NK-92 treated with Interleukin-12 subunit alpha and Interleukin-12 subunit beta, amount 100 ng/mL, for 24 hours (cell line): ENCODE measurements around the gene NWD2.
"Not testable (repeated sequence)": the region's sequence is repeated elsewhere in the genome, so short reads cannot be mapped to it uniquely, and the experiment has no call there.

ENCODE experiments used
- DNase-seq: peaks from one replicate; lab custom pipeline; 2025; lab: John Stamatoyannopoulos, UW

Gene NWD2, protein sequence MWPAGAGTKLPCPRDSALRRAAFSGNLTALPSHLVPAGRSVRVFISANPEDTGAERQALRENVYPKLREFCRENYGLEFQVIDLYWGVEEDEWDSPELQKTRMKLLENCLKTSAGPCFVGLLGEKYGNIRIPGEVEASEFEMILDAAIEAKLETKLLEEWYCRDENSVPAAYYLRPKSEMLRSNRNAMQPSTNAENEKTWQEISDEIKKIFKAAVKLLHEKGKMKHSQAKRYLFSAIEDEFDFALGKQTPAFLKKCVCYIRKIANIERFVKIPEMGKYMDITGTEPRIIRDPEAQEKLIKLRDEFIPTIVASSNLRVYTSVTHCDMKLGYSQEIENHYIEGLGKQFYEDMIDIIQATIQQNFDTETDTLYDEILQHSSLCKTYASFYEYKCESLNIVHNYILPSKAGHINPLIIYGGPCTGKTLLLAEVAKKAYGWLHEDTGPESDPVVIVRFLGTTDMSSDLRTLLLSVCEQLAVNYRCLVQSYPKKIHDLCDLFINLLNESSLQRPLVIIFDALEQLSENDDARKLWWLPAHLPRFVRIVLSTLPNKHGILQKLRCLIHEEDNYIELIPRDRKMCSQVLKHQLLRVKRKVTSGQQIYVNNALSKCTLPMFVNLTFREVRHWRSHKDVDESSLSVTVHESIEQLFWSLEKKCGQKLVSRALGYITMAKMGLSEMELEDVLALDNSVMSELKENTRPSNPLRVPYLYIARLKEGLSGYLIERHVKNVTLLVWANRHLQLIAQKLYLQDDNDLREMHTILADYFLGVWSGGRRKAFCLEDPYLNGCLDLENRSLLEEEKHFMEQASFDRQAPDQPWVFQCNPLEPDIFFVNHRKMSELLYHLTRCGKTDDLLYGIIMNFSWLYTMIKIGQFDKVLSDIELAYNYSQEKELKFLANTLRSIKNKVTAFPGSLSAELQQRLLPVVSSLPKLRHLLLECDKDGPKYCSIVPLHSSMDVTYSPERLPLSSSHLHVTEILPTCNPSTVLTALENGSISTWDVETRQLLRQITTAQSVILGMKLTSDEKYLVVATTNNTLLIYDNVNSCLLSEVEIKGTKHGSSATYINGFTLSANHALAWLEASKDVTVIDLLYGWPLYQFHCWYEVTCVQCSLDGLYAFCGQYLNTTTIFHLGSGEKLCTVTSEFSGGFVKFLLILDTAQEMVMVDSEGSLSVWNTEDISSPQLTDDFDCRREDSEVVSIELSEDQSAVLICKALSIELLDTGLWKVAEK (N-terminal part only)

DNA sequence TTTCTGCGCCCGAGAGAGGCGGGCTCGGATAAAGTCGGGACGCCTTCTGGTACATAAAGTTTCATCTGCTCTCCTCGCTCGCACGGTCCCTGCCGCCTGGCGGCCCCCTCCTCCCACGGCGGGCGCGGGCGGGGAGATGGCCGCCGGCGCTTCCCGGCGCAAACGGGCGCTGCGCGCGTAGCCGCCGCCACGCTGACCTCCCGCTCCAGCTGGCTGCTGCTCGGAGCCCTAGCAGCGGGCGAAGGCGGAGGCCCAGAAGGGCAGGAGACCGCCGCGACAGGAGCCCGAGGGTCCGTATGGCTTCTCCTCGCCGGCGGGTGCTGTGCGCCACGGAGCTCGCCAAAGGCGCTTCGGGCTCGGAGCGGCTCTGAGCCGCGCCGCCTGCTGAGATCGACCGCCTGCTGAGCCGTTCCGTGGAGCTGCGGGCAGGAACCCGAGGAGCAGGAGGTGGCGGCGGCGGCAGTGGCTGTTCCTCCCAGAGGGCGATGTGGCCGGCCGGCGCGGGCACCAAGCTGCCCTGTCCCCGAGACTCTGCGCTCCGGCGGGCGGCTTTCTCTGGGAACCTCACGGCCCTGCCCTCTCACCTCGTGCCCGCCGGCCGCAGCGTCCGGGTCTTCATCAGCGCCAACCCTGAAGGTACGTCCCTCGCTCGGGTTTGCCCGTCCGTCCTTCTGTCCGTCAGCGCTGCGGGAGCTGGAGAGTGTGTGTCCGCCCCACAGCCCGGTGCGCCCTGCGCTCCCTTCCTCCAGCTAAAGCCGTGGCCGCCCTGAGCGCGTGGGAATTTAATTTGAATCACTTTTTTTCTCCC is at the start of gene NWD2:
TSS of gene NWD2 (plus strand) at position 161 of the 808 bp plus-strand sequence. CDS start at position 486, 325 bp downstream.
- no peak for DNase-seq

GRCh38 chr4:37197899-37198298 is 46.6 kb upstream of the NWD2 start:
- no peak for DNase-seq

DNA sequence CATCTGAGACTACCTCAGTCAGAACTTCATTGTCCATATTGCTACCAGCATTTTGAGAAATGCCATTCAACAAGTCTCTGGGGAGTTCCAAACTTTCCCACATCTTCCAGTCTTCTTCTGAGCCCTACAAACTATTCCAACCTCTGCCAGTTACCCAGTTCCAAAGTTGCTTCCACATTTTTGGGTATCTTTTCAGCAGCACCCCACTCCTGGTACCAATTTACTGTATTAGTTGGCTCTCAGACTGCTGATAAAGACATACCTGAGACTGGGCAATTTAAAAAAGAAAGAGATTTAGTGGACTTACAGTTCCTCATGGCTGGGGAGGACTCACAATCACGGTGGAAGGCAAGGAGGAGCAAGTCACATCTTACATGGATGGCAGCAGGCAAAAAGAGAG is 39.8 kb upstream of the NWD2 start:
- DNase-seq: not testable (repeated sequence)

- DNase-seq: no peak
Measured at GRCh38 chr4:37216209-37216608, 28.3 kb upstream of the NWD2 start.

DNA sequence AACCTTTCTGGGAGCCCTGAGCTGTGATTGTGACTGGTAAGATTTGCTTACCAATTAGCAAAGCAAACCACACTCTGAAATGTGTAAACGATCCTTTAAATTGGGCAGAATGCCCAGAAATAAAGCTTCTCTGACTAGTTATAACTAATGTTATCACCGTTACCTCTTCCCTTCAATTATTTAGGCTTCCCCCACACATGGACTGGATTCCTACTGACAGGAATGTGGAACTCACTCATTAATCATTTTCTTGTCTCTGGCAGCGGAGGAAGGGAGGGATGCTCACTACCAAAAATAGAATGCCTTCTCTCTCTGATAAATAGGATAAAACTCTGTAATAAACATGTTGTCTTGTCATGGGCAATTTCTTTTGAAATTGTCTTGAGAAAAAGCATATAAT is 25.3 kb upstream of the NWD2 start:
- no peak for DNase-seq

GRCh38 chr4:37219990-37220389 is 24.6 kb upstream of the NWD2 start:
- no peak for DNase-seq

DNA sequence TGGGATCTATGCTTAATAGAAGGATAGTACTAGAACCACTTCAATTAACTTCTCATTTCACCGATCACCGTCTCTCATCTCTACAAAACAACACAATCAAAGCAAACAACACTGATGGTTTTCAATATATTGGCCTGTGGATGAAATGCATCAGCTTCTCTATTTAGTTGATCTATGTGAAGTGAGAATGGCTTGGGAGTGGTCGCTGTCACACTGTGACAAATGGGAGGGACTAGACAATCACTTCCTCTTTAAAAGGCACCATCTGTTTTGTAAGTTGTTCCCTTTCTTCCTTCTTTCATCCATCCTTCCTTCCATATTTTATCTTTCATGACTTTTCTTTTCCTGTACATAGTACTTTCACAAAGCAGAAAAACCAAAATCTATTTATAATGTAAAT is 23.9 kb upstream of the NWD2 start:
- DNase-seq: no peak

DNA sequence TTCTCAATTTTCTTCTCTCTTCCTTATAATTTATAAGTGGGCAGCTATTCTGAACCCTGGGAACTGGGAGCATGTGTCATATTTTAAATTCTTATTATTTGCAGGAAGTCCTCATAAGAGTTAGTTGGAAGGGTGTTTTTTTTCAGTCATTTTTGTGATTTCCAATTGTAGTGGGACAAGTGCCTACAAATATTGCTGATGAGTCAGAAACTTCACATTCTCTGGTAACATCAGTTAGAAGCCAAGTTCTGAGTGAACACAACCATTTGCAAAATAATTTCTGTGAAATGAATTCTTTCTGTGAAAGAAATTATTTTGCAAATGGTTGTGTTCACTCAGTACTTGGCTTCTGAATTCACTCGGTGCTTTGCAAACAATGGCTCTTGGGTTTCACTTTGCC is 20.8 kb upstream of the NWD2 start:
- DNase-seq: no peak

DNA sequence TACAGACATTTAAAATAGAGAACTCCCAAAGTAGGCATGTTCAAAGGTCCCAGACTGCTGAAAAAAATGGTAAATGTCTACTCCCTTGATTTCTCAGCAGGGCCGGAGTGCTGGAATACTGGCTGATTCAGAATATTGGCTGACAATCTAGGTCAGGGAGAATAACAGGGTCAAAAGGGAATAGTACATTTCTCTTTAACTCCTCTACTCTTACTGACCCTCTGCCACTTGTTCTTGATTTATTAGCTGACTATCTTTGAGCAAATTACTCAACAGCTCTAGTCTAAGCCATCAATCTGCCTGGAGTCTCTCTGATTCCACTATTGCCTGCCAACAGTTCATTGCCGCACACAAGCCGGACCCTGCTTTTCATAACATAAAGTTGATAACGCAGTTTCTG is 19.7 kb upstream of the NWD2 start:
- DNase-seq: no peak

- no peak for DNase-seq
Measured at GRCh38 chr4:37225778-37226177, 18.8 kb upstream of the NWD2 start.

DNA sequence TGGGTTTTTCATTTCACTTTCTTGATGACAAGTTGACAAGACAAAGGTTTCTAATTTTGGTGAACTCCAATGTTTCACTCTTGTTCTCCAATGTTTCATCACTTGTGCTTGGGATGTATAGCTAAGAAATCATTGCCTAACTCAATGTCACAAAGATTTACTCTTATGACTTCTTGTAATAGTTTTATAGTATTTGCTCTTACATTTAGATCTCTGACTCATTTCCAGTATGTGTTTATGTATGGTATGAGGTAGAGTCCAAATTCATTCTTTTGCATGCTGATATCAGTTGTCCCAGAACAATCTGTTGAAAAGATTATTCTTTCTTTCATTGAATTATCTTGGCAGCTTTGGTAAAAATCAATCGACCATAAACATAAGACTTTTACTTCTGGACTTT is 12.2 kb upstream of the NWD2 start:
- no peak for DNase-seq

DNA sequence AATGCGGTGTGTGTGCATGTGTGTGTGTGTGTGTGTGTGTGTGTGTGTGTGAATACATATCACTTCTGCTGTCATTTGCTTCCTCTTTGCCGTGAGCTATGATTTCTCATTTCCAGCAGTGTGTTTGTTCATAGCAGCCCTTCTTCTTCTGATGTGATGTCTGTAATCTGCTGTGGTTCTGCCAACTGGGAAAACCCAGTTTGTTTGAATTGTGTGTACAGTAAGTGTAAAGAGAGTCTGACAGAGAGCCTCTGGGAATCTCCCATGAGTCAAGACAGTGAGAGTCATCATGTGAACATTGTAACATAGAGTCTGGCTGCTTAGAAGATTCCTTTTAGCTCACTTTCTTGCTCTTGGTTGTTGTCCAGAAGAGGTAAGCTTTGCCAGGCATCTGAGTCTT is 8.4 kb upstream of the NWD2 start:
- DNase-seq: no peak

GRCh38 chr4:37241647-37242046 is 2.9 kb upstream of the NWD2 start:
- no peak for DNase-seq

DNA sequence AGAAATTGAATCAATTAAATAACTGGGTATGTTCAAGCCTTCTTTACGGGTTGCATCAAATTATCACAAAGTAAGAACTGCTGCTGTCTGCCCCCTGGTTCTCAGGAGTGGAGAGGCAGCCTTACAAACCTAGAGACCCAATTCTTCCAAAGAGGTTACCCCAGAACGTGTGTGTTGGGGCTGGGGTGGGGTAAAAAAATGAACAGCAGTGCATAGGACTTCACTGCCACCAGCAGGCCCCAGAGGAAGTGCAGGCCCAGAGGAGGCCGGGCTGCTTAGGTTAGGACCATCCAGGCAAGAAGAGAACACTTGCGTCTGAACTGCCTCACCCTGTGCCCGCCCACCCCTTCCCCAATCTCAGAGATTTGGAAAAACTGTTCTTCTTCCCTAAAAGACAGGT is 1.5 kb upstream of the NWD2 start:
- no peak for DNase-seq

DNA sequence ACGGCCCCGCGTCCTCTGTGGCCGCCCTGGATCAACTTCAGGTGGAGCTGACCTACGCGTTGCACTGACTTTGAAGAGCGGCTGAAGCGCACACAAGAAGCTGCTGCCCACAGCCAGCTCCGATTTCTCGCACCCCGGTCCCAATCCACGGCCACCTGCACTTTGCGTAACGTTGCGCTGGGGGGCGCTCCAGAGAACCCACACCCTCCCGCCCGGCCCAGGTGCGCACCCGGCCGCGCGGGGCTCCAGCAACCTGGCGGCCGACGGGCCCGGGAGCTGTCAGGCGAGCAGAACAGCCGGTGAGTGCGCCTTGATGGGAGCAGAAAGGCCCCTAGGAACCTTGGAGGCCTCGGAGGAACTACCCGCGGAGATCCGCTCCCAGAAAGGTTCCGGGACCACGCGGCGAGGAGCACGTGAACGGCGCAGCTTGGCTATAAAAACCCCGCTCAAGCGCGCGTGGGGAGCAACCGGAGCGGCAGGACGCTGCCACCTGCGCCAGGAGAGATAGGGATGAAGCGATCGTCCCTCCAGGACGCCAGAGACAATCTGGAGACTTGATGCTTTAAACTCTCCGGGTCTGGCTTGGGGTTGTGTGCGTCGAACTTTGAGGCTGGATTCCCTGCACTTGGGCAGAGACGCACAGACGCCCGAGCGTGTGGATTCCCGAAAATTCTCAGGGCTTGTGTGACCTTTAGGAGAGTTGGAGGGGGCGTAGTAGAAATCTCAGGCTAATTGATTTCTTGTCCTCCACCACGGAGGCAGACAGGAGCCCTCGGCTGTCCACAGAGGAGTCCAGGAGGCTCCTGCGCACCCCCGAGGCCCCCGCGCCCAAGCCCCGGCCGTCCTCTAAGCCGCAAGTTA is 591 bp upstream of the NWD2 start:
- no peak for DNase-seq

- no peak for DNase-seq
Measured at GRCh38 chr4:37245391-37245954, 930 bp downstream of the NWD2 start.

DNA sequence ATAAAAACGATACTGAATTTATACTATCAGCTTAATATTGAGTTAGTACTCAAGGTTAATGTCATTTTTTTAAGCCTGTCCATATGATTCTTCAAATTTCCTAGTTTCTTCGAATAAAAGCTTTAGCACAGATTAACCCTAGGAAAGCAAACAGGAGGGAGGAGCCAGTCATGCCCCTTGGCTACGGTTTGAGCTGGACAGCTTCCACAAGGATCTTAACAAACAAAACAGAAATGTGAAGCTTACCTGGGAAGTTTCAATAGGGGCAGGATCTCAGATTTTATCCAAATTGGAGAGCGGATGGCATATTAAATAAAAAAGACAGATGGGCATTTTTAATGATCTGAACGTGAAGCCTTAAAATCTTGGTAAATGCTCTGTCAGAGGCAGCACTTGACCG is 2.3 kb downstream of the NWD2 start:
- DNase-seq: no peak

- DNase-seq: no peak
Measured at GRCh38 chr4:37258221-37258620, 13.7 kb downstream of the NWD2 start.

- no peak for DNase-seq
Measured at GRCh38 chr4:37268319-37268718, 23.8 kb downstream of the NWD2 start.

- DNase-seq: no peak
Measured at GRCh38 chr4:37279121-37279520, 34.6 kb downstream of the NWD2 start.
